Duodenal mucosa (tissue), 2 donors: ENCODE data around the gene TFDP1.

Experiments used
- H3K27ac ChIP-seq: one replicate; pipeline ENCODE4 v1.7.0; 2013; ENCODE audit warnings: low read depth, low read length
- H3K27me3 ChIP-seq, 2 donors: one replicate each; pipeline ENCODE4 v1.7.0; 2013; ENCODE audit warnings: low read length in 2 of 2, control low read depth in 1 of 2; ENCODE audit not compliant: insufficient read depth in 2 of 2, control insufficient read depth in 1 of 2
- H3K36me3 ChIP-seq, 2 donors: one replicate each; pipeline ENCODE4 v1.7.0; 2013; ENCODE audit warnings: low read length in 2 of 2, control low read depth in 1 of 2; ENCODE audit not compliant: insufficient read depth in 2 of 2, control insufficient read depth in 1 of 2
- H3K4me1 ChIP-seq, 2 donors: one replicate each; pipeline ENCODE4 v1.7.0; 2013; ENCODE audit warnings: low read length in 2 of 2, control low read depth in 1 of 2; ENCODE audit not compliant: insufficient read depth in 2 of 2, control insufficient read depth in 1 of 2
- H3K4me3 ChIP-seq, 2 donors: one replicate each; pipeline ENCODE4 v1.7.0; 2013; ENCODE audit warnings: low read length in 2 of 2, low read depth in 1 of 2
- H3K9ac ChIP-seq, 2 donors: one replicate each; pipeline ENCODE4 v1.7.0; 2013; ENCODE audit warnings: low read length in 2 of 2, low read depth in 1 of 2
- H3K9me3 ChIP-seq, 2 donors: one replicate each; pipeline ENCODE4 v1.7.0; 2013; ENCODE audit warnings: low read length in 2 of 2, control low read depth in 1 of 2; ENCODE audit not compliant: control insufficient read depth in 1 of 2

Gene TFDP1

GRCh38 chr13:113548778-113549621 is 35.6 kb upstream of the TFDP1 start:
- peaks cover 9 to 11% of the 10 kb centered on the region in 2 donors for H3K4me1 ChIP-seq
- H3K9ac ChIP-seq: no peak overlapping the region
- no peak overlapping the region for H3K27ac ChIP-seq
- no peak overlapping the region for H3K4me3 ChIP-seq
- peaks cover 18 to 34% of the 10 kb centered on the region in 2 donors for H3K36me3 ChIP-seq
- H3K9me3 ChIP-seq: no peaks in the 10 kb centered on the region
- H3K27me3 ChIP-seq: no peaks in the 10 kb centered on the region

DNA sequence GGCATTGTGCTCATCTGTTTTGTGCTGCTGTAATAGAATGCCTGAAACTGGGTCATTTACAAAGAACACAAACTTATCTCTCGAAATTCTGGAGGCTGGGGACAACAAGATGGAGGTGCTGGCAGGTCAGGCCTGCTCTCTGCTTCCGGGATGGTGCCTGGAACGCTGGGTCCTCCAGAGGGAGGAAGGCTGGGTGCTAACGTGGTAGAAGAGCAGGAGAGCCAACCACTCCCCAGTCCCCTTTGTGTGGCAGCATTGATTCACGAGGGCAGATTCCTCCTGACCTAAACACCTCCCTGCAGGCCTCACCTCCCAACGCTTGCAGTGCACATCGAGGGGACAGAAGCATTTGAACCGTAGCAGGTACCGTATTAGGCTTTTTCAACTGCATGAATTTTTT is 34.1 kb upstream of the TFDP1 start:
- H3K4me1 ChIP-seq: no peaks in the 10 kb centered on the region
- peaks cover 10 to 30% of the 10 kb centered on the region in 2 donors for H3K36me3 ChIP-seq
- no peaks in the 10 kb centered on the region for H3K9me3 ChIP-seq

GRCh38 chr13:113551081-113552000 is 33.2 kb upstream of the TFDP1 start:
- no peak overlapping the region for H3K27ac ChIP-seq
- no peaks in the 10 kb centered on the region for H3K9me3 ChIP-seq
- H3K9ac ChIP-seq: no peak overlapping the region
- no peak overlapping the region for H3K4me3 ChIP-seq
- peaks cover 10 to 30% of the 10 kb centered on the region in 2 donors for H3K36me3 ChIP-seq
- no peaks in the 10 kb centered on the region for H3K4me1 ChIP-seq
- no peaks in the 10 kb centered on the region for H3K27me3 ChIP-seq

More for the DNA sequence above, 34.1 kb upstream of the TFDP1 start:
- no peak overlapping the region for H3K27ac ChIP-seq
- no peaks in the 10 kb centered on the region for H3K27me3 ChIP-seq
- H3K9ac ChIP-seq: no peak overlapping the region
- H3K4me3 ChIP-seq: no peak overlapping the region

DNA sequence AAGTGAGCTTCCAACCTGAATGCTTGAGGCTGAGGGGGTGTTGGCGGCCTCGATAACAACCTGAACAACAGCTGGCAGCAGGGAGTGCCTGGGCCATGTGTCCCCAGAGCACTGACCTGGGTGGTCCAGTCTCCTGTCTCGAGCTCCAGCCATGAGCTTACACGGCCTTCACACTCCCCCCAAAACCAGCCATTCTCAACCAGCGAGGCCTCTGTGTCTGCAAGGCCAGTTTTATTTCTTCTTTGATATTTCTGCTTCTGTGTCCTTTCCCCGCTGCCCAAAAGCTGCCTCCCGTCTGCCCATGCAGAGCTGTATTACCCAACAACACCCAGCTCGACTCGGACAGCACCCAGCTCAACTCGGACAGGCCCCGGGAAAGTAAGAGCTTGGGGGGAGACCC is 32.5 kb upstream of the TFDP1 start:
- H3K27ac ChIP-seq: no peak overlapping the region
- peaks cover 10 to 30% of the 10 kb centered on the region in 2 donors for H3K36me3 ChIP-seq
- H3K4me1 ChIP-seq: no peaks in the 10 kb centered on the region
- no peaks in the 10 kb centered on the region for H3K9me3 ChIP-seq
- no peak overlapping the region for H3K9ac ChIP-seq
- no peak overlapping the region for H3K4me3 ChIP-seq
- H3K27me3 ChIP-seq: no peaks in the 10 kb centered on the region

GRCh38 chr13:113552786-113553434 is 31.6 kb upstream of the TFDP1 start:
- Histone ChIP-seq H3K4me3 (no peak overlapping the region), H3K27ac (no peak overlapping the region), H3K9ac (no peak overlapping the region), H3K9me3 (no peaks in the 10 kb centered on the region), H3K4me1 (no peaks in the 10 kb centered on the region), H3K27me3 (no peaks in the 10 kb centered on the region), H3K36me3 (peaks cover 10 to 30% of the 10 kb centered on the region in 2 donors)

DNA sequence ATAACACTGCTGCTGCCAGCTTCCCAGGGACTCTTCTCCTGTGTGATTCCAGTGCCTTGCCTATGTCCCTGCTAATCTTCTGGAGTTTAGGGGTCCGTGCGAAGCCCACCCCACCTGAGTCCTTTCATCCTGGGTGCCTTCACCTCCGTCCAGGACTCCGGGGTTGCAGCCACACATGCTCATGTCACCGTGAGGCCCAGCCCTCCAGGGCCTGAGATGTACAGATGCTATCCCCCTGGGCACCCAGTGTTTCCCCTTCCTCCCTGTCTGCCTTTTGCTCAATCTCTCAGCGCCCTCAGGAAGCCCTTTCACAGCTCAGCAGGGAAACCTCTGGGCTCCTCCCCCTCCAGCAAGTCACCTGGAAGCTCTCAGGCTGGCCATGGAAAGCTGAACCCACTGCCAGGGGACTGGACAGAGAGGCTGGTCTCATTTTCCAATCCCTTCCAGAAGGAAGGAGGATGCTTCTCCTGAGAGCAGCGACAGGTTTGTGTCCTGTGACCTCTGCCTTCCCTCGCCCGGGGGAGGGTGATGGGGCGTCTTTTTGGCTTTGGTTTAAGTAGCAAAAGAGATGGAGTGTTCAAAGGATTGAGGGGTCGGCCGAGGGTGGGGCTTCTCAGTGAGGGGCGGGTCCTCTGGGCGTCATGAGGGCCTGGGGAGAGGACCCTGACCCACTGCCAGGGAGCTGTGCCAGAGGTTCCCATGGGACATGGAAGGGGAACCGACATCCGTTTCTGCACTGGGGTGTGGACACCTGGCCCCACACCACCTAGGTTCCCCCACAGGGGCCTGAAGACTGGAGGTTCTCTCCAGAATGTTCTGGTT is 30.8 kb upstream of the TFDP1 start:
- Histone ChIP-seq H3K27ac (no peak overlapping the region), H3K9me3 (no peaks in the 10 kb centered on the region), H3K4me3 (no peak overlapping the region), H3K4me1 (no peaks in the 10 kb centered on the region), H3K27me3 (no peaks in the 10 kb centered on the region), H3K36me3 (peaks cover 8 to 27% of the 10 kb centered on the region in 2 donors), H3K9ac (no peak overlapping the region)

DNA sequence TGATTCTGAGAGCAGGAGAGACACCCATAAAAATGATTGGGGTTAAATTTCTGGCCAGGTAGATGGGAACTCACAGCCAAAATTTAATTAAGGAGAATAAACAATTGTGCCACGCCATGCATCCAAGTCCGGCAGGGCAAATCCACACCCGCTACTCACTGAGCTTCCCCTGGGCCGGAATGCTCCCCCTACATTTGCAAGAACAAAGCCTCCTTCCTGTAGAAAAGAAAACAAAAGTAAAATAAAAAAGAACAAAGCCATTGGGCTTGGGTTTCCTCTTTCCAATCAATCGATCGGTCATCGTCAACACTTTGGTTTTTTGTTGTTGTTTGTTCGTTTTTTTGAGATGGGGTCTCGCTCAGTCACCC is 30.2 kb upstream of the TFDP1 start:
- Histone ChIP-seq H3K9ac (no peak overlapping the region), H3K27me3 (no peaks in the 10 kb centered on the region), H3K27ac (no peak overlapping the region)

GRCh38 chr13:113555141-113555540 is 29.4 kb upstream of the TFDP1 start:
- H3K27me3 ChIP-seq: no peaks in the 10 kb centered on the region
- no peaks in the 10 kb centered on the region for H3K9me3 ChIP-seq
- no peak overlapping the region for H3K9ac ChIP-seq
- no peaks in the 10 kb centered on the region for H3K4me1 ChIP-seq
- H3K4me3 ChIP-seq: no peak overlapping the region
- H3K36me3 ChIP-seq: peaks cover 4 to 19% of the 10 kb centered on the region in 2 donors
- H3K27ac ChIP-seq: no peak overlapping the region

More for the DNA sequence above, 30.2 kb upstream of the TFDP1 start:
- no peak overlapping the region for H3K4me3 ChIP-seq
- no peaks in the 10 kb centered on the region for H3K4me1 ChIP-seq
- no peaks in the 10 kb centered on the region for H3K9me3 ChIP-seq
- H3K36me3 ChIP-seq: peaks cover 4 to 21% of the 10 kb centered on the region in 2 donors

DNA sequence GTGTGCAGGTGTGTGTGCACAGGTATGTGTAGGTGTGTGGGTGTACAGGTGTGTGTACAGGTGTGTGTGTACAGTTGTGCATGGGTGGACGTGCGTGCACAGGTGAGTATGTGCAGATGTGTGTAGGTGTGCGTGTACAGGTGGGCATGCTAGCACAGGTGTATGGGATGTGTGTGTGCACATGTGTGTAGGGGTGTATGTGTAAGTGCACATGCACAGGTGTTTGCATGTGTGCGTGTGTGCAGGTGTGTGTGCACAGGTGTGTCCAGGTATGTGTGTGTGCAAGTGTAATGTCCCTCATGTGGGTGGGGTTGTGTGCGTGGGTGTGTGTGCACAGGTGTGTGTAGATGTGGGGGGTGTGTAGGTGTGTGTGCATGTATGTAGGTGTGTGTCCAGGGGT is 27.5 kb upstream of the TFDP1 start:
- Histone ChIP-seq H3K36me3 (peaks cover 3 to 6% of the 10 kb centered on the region in 2 donors), H3K27me3 (no peaks in the 10 kb centered on the region), H3K9ac (no peak overlapping the region), H3K4me1 (no peaks in the 10 kb centered on the region), H3K4me3 (no peak overlapping the region), H3K27ac (no peak overlapping the region), H3K9me3 (no peaks in the 10 kb centered on the region)
